Measurements from ENCODE around the gene SNRNP35.
A peak's percentile ranks its signal among the peaks of the same experiment; 100 is the strongest.
"Not testable (repeated sequence)": the region's sequence is repeated elsewhere in the genome, so short reads cannot be mapped to it uniquely, and the experiment has no call there.

The SNRNP35 gene

GRCh38 chr12:123472438-123472849 lies 14.5 kb downstream of the SNRNP35 start:
- H3K9me3 ChIP-seq (ENCODE audit: control insufficient read depth in 5 of 5, low read length in 5 of 5): no peaks in the 10 kb centered on the region
- H3K27ac ChIP-seq (ENCODE audit: low read depth, low read length): no peak overlapping the region
- H3K4me1 ChIP-seq (ENCODE audit: control insufficient read depth in 5 of 5, insufficient read depth in 5 of 5, low read length in 5 of 5): no peaks in the 10 kb centered on the region
- H3K27me3 ChIP-seq (ENCODE audit: control insufficient read depth in 5 of 5, insufficient read depth in 4 of 5, low read length in 5 of 5): no peaks in the 10 kb centered on the region
- H3K9ac ChIP-seq (ENCODE audit: low read length in 5 of 5): no peak overlapping the region
- no peak overlapping the region for H3K4me3 ChIP-seq (ENCODE audit: low read depth in 1 of 5, low read length in 5 of 5)
- peaks cover 3 to 57% (median 35%) of the 10 kb centered on the region in 5 donors for H3K36me3 ChIP-seq (ENCODE audit: control insufficient read depth in 5 of 5, insufficient read depth in 5 of 5, low read length in 5 of 5)

- Histone ChIP-seq H3K4me3 (ENCODE audit: low read depth in 1 of 5, low read length in 5 of 5) (no peak overlapping the region), H3K27me3 (ENCODE audit: control insufficient read depth in 5 of 5, insufficient read depth in 4 of 5, low read length in 5 of 5) (no peaks in the 10 kb centered on the region), H3K27ac (ENCODE audit: low read depth, low read length) (no peak overlapping the region), H3K9me3 (ENCODE audit: control insufficient read depth in 5 of 5, low read length in 5 of 5) (no peaks in the 10 kb centered on the region), H3K9ac (ENCODE audit: low read length in 5 of 5) (no peak overlapping the region), H3K4me1 (ENCODE audit: control insufficient read depth in 5 of 5, insufficient read depth in 5 of 5, low read length in 5 of 5) (peaks cover 0 to 13% (median 11%) of the 10 kb centered on the region in 5 donors), H3K36me3 (ENCODE audit: control insufficient read depth in 5 of 5, insufficient read depth in 5 of 5, low read length in 5 of 5) (peaks cover 3 to 65% (median 38%) of the 10 kb centered on the region in 5 donors)
These were observed 16.7 kb downstream of the SNRNP35 start for GRCh38 chr12:123474485-123475245.

- peaks cover 0 to 18% (median 15%) of the 10 kb centered on the region in 5 donors for H3K4me1 ChIP-seq (ENCODE audit: control insufficient read depth in 5 of 5, insufficient read depth in 5 of 5, low read length in 5 of 5)
- no peaks in the 10 kb centered on the region for H3K27me3 ChIP-seq (ENCODE audit: control insufficient read depth in 5 of 5, insufficient read depth in 4 of 5, low read length in 5 of 5)
- H3K36me3 ChIP-seq (ENCODE audit: control insufficient read depth in 5 of 5, insufficient read depth in 5 of 5, low read length in 5 of 5): peaks cover 3 to 62% (median 38%) of the 10 kb centered on the region in 5 donors
- no peaks in the 10 kb centered on the region for H3K9me3 ChIP-seq (ENCODE audit: control insufficient read depth in 5 of 5, low read length in 5 of 5)
- no peak overlapping the region for H3K9ac ChIP-seq (ENCODE audit: low read length in 5 of 5)
- H3K4me3 ChIP-seq (ENCODE audit: low read depth in 1 of 5, low read length in 5 of 5): no peak overlapping the region
- no peak overlapping the region for H3K27ac ChIP-seq (ENCODE audit: low read depth, low read length)
These were observed 17.3 kb downstream of the SNRNP35 start for GRCh38 chr12:123475246-123475703.

GRCh38 chr12:123478069-123478468 lies 20.1 kb downstream of the SNRNP35 start:
- no peak overlapping the region for H3K9ac ChIP-seq (ENCODE audit: low read length in 5 of 5)
- H3K9me3 ChIP-seq (ENCODE audit: control insufficient read depth in 5 of 5, low read length in 5 of 5): no peaks in the 10 kb centered on the region
- H3K4me3 ChIP-seq (ENCODE audit: low read depth in 1 of 5, low read length in 5 of 5): no peak overlapping the region
- H3K27ac ChIP-seq (ENCODE audit: low read depth, low read length): peak overlapping the region; percentile 95
- H3K4me1 ChIP-seq (ENCODE audit: control insufficient read depth in 5 of 5, insufficient read depth in 5 of 5, low read length in 5 of 5): peaks cover 0 to 24% (median 18%) of the 10 kb centered on the region in 5 donors
- no peaks in the 10 kb centered on the region for H3K27me3 ChIP-seq (ENCODE audit: control insufficient read depth in 5 of 5, insufficient read depth in 4 of 5, low read length in 5 of 5)
- H3K36me3 ChIP-seq (ENCODE audit: control insufficient read depth in 5 of 5, insufficient read depth in 5 of 5, low read length in 5 of 5): peaks cover 3 to 43% (median 19%) of the 10 kb centered on the region in 5 donors

GRCh38 chr12:123478762-123479161 lies 20.8 kb downstream of the SNRNP35 start:
- H3K27ac ChIP-seq (ENCODE audit: low read depth, low read length): peak overlapping the region; percentile 95
- no peak overlapping the region for H3K9ac ChIP-seq (ENCODE audit: low read length in 5 of 5)
- H3K9me3 ChIP-seq (ENCODE audit: control insufficient read depth in 5 of 5, low read length in 5 of 5): no peaks in the 10 kb centered on the region
- peaks cover 0 to 26% (median 18%) of the 10 kb centered on the region in 5 donors for H3K4me1 ChIP-seq (ENCODE audit: control insufficient read depth in 5 of 5, insufficient read depth in 5 of 5, low read length in 5 of 5)
- peaks cover 3 to 50% (median 23%) of the 10 kb centered on the region in 5 donors for H3K36me3 ChIP-seq (ENCODE audit: control insufficient read depth in 5 of 5, insufficient read depth in 5 of 5, low read length in 5 of 5)
- H3K27me3 ChIP-seq (ENCODE audit: control insufficient read depth in 5 of 5, insufficient read depth in 4 of 5, low read length in 5 of 5): no peaks in the 10 kb centered on the region
- H3K4me3 ChIP-seq (ENCODE audit: low read depth in 1 of 5, low read length in 5 of 5): no peak overlapping the region

DNA sequence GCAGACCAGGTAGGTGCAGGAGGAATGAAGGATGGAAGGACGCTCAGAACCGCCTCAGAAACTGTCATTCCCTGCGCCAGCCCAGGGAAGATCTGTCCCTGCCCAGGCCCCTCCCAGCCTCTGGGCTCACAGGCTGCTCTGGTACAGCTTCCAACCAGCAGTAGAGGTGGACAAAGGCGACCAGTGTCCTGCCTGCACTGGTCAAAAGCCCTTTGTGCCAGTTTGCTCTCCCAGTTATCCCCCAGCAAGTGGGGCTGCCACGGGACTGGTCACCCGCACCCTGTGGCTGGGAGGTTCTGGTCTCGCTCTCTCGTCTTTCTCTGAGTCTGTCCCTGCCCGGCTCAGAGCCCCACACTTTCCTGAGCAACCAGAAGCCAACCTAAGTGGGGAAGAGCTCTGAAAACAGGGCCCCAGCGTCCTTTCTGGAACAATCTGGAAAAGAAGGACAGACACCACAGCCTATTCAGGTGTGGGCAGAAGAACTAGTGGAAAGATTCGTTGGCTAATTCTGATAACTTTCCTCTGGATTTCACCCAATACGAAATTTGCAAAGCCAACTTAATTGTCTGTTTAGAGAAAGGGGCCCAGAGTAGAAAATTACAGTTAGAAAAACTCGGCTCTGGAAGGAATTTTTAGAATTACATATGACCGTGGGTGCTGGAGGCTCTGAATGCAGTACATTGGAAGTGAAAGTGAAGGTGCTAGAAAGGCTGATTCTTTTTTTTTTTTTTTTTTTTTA lies 21.7 kb downstream of the SNRNP35 start:
- peak overlapping the region in 4 of 5 donors; percentile 25 to 77 (median 48) for H3K9ac ChIP-seq (ENCODE audit: low read length in 5 of 5)
- peak overlapping the region in 3 of 5 donors; percentile 3 to 17 (median 9) for H3K4me3 ChIP-seq (ENCODE audit: low read depth in 1 of 5, low read length in 5 of 5)
- peaks cover 3 to 49% (median 26%) of the 10 kb centered on the region in 5 donors for H3K36me3 ChIP-seq (ENCODE audit: control insufficient read depth in 5 of 5, insufficient read depth in 5 of 5, low read length in 5 of 5)
- H3K27me3 ChIP-seq (ENCODE audit: control insufficient read depth in 5 of 5, insufficient read depth in 4 of 5, low read length in 5 of 5): no peaks in the 10 kb centered on the region
- no peaks in the 10 kb centered on the region for H3K9me3 ChIP-seq (ENCODE audit: control insufficient read depth in 5 of 5, low read length in 5 of 5)
- H3K27ac ChIP-seq (ENCODE audit: low read depth, low read length): peak overlapping the region; percentile 95
- peaks cover 0 to 26% (median 18%) of the 10 kb centered on the region in 5 donors for H3K4me1 ChIP-seq (ENCODE audit: control insufficient read depth in 5 of 5, insufficient read depth in 5 of 5, low read length in 5 of 5)

DNA sequence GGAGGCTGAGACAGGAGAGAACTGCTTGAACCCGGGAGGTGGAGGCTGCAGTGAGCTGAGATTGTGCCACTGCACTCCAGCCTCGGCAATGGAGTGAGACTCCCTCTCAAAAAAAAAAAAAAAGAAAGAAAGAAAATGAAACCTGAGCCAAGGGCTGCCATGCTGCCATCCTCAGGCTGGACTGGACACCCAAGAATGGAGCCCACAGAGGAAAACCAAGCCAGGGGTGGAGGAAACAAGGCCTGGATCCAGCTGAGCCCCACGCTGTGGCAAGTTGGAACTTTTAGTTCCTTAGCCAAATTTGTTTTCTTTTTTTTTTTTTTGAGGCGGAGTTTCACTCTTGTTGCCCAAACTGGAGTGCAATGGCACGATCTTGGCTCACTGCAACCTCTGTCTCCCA lies 23.3 kb downstream of the SNRNP35 start:
- Histone ChIP-seq H3K4me1 (ENCODE audit: control insufficient read depth in 5 of 5, insufficient read depth in 5 of 5, low read length in 5 of 5) (peaks cover 0 to 26% (median 18%) of the 10 kb centered on the region in 5 donors), H3K36me3 (ENCODE audit: control insufficient read depth in 5 of 5, insufficient read depth in 5 of 5, low read length in 5 of 5) (peaks cover 0 to 44% (median 20%) of the 10 kb centered on the region in 5 donors)
- H3K27ac ChIP-seq (ENCODE audit: low read depth, low read length); H3K9me3 ChIP-seq (ENCODE audit: control insufficient read depth in 5 of 5, low read length in 5 of 5); H3K9ac ChIP-seq (ENCODE audit: low read length in 5 of 5); H3K4me3 ChIP-seq (ENCODE audit: low read depth in 1 of 5, low read length in 5 of 5); H3K27me3 ChIP-seq (ENCODE audit: control insufficient read depth in 5 of 5, insufficient read depth in 4 of 5, low read length in 5 of 5): not testable (repeated sequence)

- Histone ChIP-seq H3K27ac (ENCODE audit: low read depth, low read length) (no peak overlapping the region), H3K36me3 (ENCODE audit: control insufficient read depth in 5 of 5, insufficient read depth in 5 of 5, low read length in 5 of 5) (peaks cover 0 to 33% (median 10%) of the 10 kb centered on the region in 5 donors), H3K4me1 (ENCODE audit: control insufficient read depth in 5 of 5, insufficient read depth in 5 of 5, low read length in 5 of 5) (peaks cover 0 to 26% (median 18%) of the 10 kb centered on the region in 5 donors)
These were observed 24.9 kb downstream of the SNRNP35 start for GRCh38 chr12:123482876-123483275.

GRCh38 chr12:123483602-123484248 lies 25.8 kb downstream of the SNRNP35 start:
- Histone ChIP-seq H3K27ac (ENCODE audit: low read depth, low read length) (no peak overlapping the region), H3K4me1 (ENCODE audit: control insufficient read depth in 5 of 5, insufficient read depth in 5 of 5, low read length in 5 of 5) (peaks cover 0 to 23% (median 15%) of the 10 kb centered on the region in 5 donors)

More at GRCh38 chr12:123482876-123483275, 24.9 kb downstream of the SNRNP35 start:
- no peaks in the 10 kb centered on the region for H3K27me3 ChIP-seq (ENCODE audit: control insufficient read depth in 5 of 5, insufficient read depth in 4 of 5, low read length in 5 of 5)
- H3K9me3 ChIP-seq (ENCODE audit: control insufficient read depth in 5 of 5, low read length in 5 of 5): no peaks in the 10 kb centered on the region
- H3K4me3 ChIP-seq (ENCODE audit: low read depth in 1 of 5, low read length in 5 of 5): no peak overlapping the region
- H3K9ac ChIP-seq (ENCODE audit: low read length in 5 of 5): no peak overlapping the region

More at GRCh38 chr12:123483602-123484248, 25.8 kb downstream of the SNRNP35 start:
- Histone ChIP-seq H3K36me3 (ENCODE audit: control insufficient read depth in 5 of 5, insufficient read depth in 5 of 5, low read length in 5 of 5) (peaks cover 0 to 31% (median 7%) of the 10 kb centered on the region in 5 donors), H3K9me3 (ENCODE audit: control insufficient read depth in 5 of 5, low read length in 5 of 5) (no peaks in the 10 kb centered on the region), H3K27me3 (ENCODE audit: control insufficient read depth in 5 of 5, insufficient read depth in 4 of 5, low read length in 5 of 5) (no peaks in the 10 kb centered on the region), H3K9ac (ENCODE audit: low read length in 5 of 5) (no peak overlapping the region), H3K4me3 (ENCODE audit: low read depth in 1 of 5, low read length in 5 of 5) (no peak overlapping the region)
